Mesenchymal stem cell (in vitro differentiated cells and primary cell): Measurements from ENCODE around the gene QARS1.

Source experiments
- DNase-seq: peaks from one replicate; pipeline ENCODE4 v3.0.0-alpha.2; 2013
- H2AFZ ChIP-seq: one replicate; pipeline ENCODE4 v1.6.1; 2013; ENCODE audit warnings: low read depth, mild to moderate bottlenecking, control low read depth, inconsistent platforms, low read length, moderate library complexity
- H2AK5ac ChIP-seq: 2 replicates; pipeline ENCODE4 v1.6.1; 2013; ENCODE audit warnings: low read length, moderate library complexity, mild to moderate bottlenecking, inconsistent platforms; ENCODE audit not compliant: severe bottlenecking
- H2BK120ac ChIP-seq: one replicate; pipeline ENCODE4 v1.6.1; 2013; ENCODE audit warnings: low read depth, mild to moderate bottlenecking, inconsistent platforms, low read length, moderate library complexity
- H2BK12ac ChIP-seq, 2 experiments: one replicate each; pipeline ENCODE4 v1.6.1; 2013; ENCODE audit warnings: inconsistent platforms in 2 of 2, low read length in 2 of 2, mild to moderate bottlenecking in 2 of 2, moderate library complexity in 2 of 2, control low read depth in 1 of 2
- H2BK15ac ChIP-seq: one replicate; pipeline ENCODE4 v1.6.1; 2013; ENCODE audit warnings: mild to moderate bottlenecking, low read depth, inconsistent platforms; ENCODE audit not compliant: poor library complexity, severe bottlenecking
- H2BK5ac ChIP-seq: 2 replicates; pipeline ENCODE4 v1.6.1; 2013; ENCODE audit warnings: low read depth, mild to moderate bottlenecking, low read length, control low read depth, inconsistent platforms; ENCODE audit not compliant: poor library complexity, severe bottlenecking
- H3K14ac ChIP-seq, 2 experiments: one replicate each; pipeline ENCODE4 v1.6.1; 2013; ENCODE audit warnings: inconsistent platforms in 2 of 2, low read length in 2 of 2, control low read depth in 1 of 2, mild to moderate bottlenecking in 1 of 2, moderate library complexity in 1 of 2
- H3K18ac ChIP-seq, 2 experiments: one replicate each; pipeline ENCODE4 v1.6.1; 2013; ENCODE audit warnings: inconsistent platforms in 2 of 2, low read length in 2 of 2, control low read depth in 1 of 2, low read depth in 1 of 2, mild to moderate bottlenecking in 1 of 2
- H3K23ac ChIP-seq, 2 experiments: one replicate each; pipeline ENCODE4 v1.6.1; 2013; ENCODE audit warnings: inconsistent platforms in 2 of 2, low read length in 2 of 2, mild to moderate bottlenecking in 2 of 2, moderate library complexity in 2 of 2, control low read depth in 1 of 2
- H3K27ac ChIP-seq: 2 replicates; pipeline ENCODE4 v1.5.1; 2013; ENCODE audit warnings: mild to moderate bottlenecking, moderate library complexity, low read length, control low read depth, inconsistent platforms; ENCODE audit not compliant: poor library complexity, severe bottlenecking
- H3K27me3 ChIP-seq, 2 experiments: 2 replicates each; pipeline versions ENCODE4 v1.6.1 to v1.7.0; 2013; ENCODE audit warnings: low read length in 2 of 2, mild to moderate bottlenecking in 2 of 2, moderate library complexity in 2 of 2, control low read depth in 1 of 2, inconsistent platforms in 1 of 2; ENCODE audit not compliant: control insufficient read depth in 1 of 2, insufficient read depth in 1 of 2
- H3K36me3 ChIP-seq, 2 experiments: 2 replicates each; pipeline versions ENCODE4 v1.6.1 to v1.7.0; 2013; ENCODE audit warnings: low read length in 2 of 2, control low read depth in 1 of 2, inconsistent platforms in 1 of 2, low read depth in 1 of 2, mild to moderate bottlenecking in 1 of 2; ENCODE audit not compliant: insufficient read depth in 2 of 2, control insufficient read depth in 1 of 2
- H3K4ac ChIP-seq, 2 experiments: one replicate each; pipeline ENCODE4 v1.6.1; 2013; ENCODE audit warnings: inconsistent platforms in 2 of 2, low read length in 2 of 2, mild to moderate bottlenecking in 2 of 2, moderate library complexity in 2 of 2, control low read depth in 1 of 2, low read depth in 1 of 2
- H3K4me1 ChIP-seq: 2 replicates; pipeline ENCODE4 v1.6.1; 2013; ENCODE audit warnings: low read depth, low read length, control low read depth; ENCODE audit not compliant: control insufficient read depth, insufficient read depth
- H3K4me2 ChIP-seq: 2 replicates; pipeline ENCODE4 v1.6.1; 2013; ENCODE audit warnings: low read length, mild to moderate bottlenecking, inconsistent platforms; ENCODE audit not compliant: poor library complexity, severe bottlenecking
- H3K4me3 ChIP-seq, 2 experiments: 2 replicates each; pipeline versions ENCODE4 v1.5.1 to v1.7.0; 2013; ENCODE audit warnings: low read length in 2 of 2, mild to moderate bottlenecking in 2 of 2, control low read depth in 1 of 2, low read depth in 1 of 2; ENCODE audit not compliant: insufficient read depth in 1 of 2
- H3K79me1 ChIP-seq: replicated peaks from 2 replicates; pipeline ENCODE4 v1.6.1; 2013; ENCODE audit warnings: mild to moderate bottlenecking, control low read depth, low read length, inconsistent platforms; ENCODE audit not compliant: poor library complexity, severe bottlenecking
- H3K9ac ChIP-seq: 2 replicates; pipeline ENCODE4 v1.7.0; 2013; ENCODE audit warnings: mild to moderate bottlenecking, low read length, moderate library complexity
- H3K9me3 ChIP-seq: 2 replicates; pipeline ENCODE4 v1.7.0; 2013; ENCODE audit warnings: mild to moderate bottlenecking, low read length; ENCODE audit not compliant: control insufficient read depth
- H4K8ac ChIP-seq: one replicate; pipeline ENCODE4 v1.6.1; 2013; ENCODE audit warnings: inconsistent platforms, mild to moderate bottlenecking, low read length, moderate library complexity
- H4K91ac ChIP-seq: one replicate; pipeline ENCODE4 v1.6.1; 2013; ENCODE audit warnings: mild to moderate bottlenecking, low read length, inconsistent platforms
- WGBS: methylation state at CpG from one replicate; pipeline ENCODE4 v1.1.7; 2013; ENCODE audit warnings: mixed read lengths; 5-methylcytosine and 5-hydroxymethylcytosine counted together

The QARS1 gene

GRCh38 chr3:49111347-49111746 is 6.8 kb upstream of the QARS1 start:
- H2AK5ac ChIP-seq = no peak overlapping the region
- H3K9me3 ChIP-seq = no peaks in the 10 kb centered on the region
- H4K91ac ChIP-seq = no peak overlapping the region
- H3K4me2 ChIP-seq = no peak overlapping the region
- no peak overlapping the region for H3K9ac ChIP-seq
- peaks cover 39% of the 10 kb centered on the region for H3K79me1 ChIP-seq
- H3K4me3 ChIP-seq = no peak overlapping the region
- no peaks in the 10 kb centered on the region for H3K4me1 ChIP-seq
- no peak overlapping the region for H3K27ac ChIP-seq
- DNase-seq = no peak
- no peak overlapping the region for H3K14ac ChIP-seq
- no peak overlapping the region for H3K4ac ChIP-seq
- no peak overlapping the region for H4K8ac ChIP-seq
- no peak overlapping the region for H2BK120ac ChIP-seq
- H3K23ac ChIP-seq = no peak overlapping the region
- H2BK15ac ChIP-seq = no peak overlapping the region
- H3K27me3 ChIP-seq = no peaks in the 10 kb centered on the region
- H2BK12ac ChIP-seq = no peak overlapping the region
- WGBS = 96% methylated on average over 6 of the region's 6 CpGs
- H3K36me3 ChIP-seq = peaks cover 89 to 94% of the 10 kb centered on the region in 2 experiments
- no peak overlapping the region for H3K18ac ChIP-seq
- no peak overlapping the region for H2AFZ ChIP-seq
- no peak overlapping the region for H2BK5ac ChIP-seq

GRCh38 chr3:49110780-49111179 is 6.2 kb upstream of the QARS1 start:
- Histone ChIP-seq H2BK15ac (no peak overlapping the region), H3K18ac (no peak overlapping the region), H3K4me3 (no peak overlapping the region), H2BK5ac (no peak overlapping the region), H3K4ac (no peak overlapping the region), H3K79me1 (peaks cover 38% of the 10 kb centered on the region), H3K9ac (no peak overlapping the region), H3K27ac (no peak overlapping the region), H3K14ac (no peak overlapping the region), H2BK12ac (no peak overlapping the region), H4K8ac (no peak overlapping the region), H3K27me3 (no peaks in the 10 kb centered on the region), H3K4me1 (peaks cover 2% of the 10 kb centered on the region), H2AFZ (no peak overlapping the region), H3K4me2 (no peak overlapping the region), H3K9me3 (no peaks in the 10 kb centered on the region), H3K36me3 (peaks cover 84 to 93% of the 10 kb centered on the region in 2 experiments), H3K23ac (no peak overlapping the region), H2AK5ac (no peak overlapping the region), H2BK120ac (no peak overlapping the region), H4K91ac (no peak overlapping the region)
- DNase-seq = no peak
- WGBS = 92% methylated on average over 12 of the region's 13 CpGs

GRCh38 chr3:49108346-49108745 is 3.8 kb upstream of the QARS1 start:
- Histone ChIP-seq H3K4me2 (no peak overlapping the region), H2AFZ (no peak overlapping the region), H2BK15ac (no peak overlapping the region)

GRCh38 chr3:49104052-49104426 is 518 bp downstream of the QARS1 start:
- 11% methylated on average over 7 of the region's 8 CpGs for WGBS
- Histone ChIP-seq H4K91ac (peak overlapping the region; percentile 97), H3K23ac (no peak overlapping the region), H3K4me1 (peaks cover 17% of the 10 kb centered on the region), H2AK5ac (peak overlapping the region; percentile 41), H3K9ac (peak overlapping the region; percentile 94), H2BK12ac (no peak overlapping the region), H3K4ac (peak overlapping the region; percentile 57 to 97), H2BK120ac (peak overlapping the region; percentile 11), H3K27me3 (no peaks in the 10 kb centered on the region), H3K9me3 (no peaks in the 10 kb centered on the region), H2BK15ac (no peak overlapping the region), H3K18ac (peak overlapping the region; percentile 98 to 99), H3K4me2 (peak overlapping the region; percentile 86), H2AFZ (no peak overlapping the region), H3K36me3 (peaks cover 58 to 62% of the 10 kb centered on the region in 2 experiments), H3K4me3 (peak overlapping the region; percentile 91 to 100), H3K14ac (peak overlapping the region in 1 of 2 experiments; percentile 59), H3K79me1 (peaks cover 56% of the 10 kb centered on the region), H2BK5ac (no peak overlapping the region), H3K27ac (no peak overlapping the region), H4K8ac (peak overlapping the region; percentile 94)
- DNase-seq = no peak

More at GRCh38 chr3:49108346-49108745, 3.8 kb upstream of the QARS1 start:
- no peak overlapping the region for H4K8ac ChIP-seq
- DNase-seq = no peak
- no peak overlapping the region for H2BK12ac ChIP-seq
- H3K4me1 ChIP-seq = peaks cover 12% of the 10 kb centered on the region
- no peak overlapping the region for H3K14ac ChIP-seq
- H3K4me3 ChIP-seq = no peak overlapping the region
- H2BK120ac ChIP-seq = no peak overlapping the region
- no peak overlapping the region for H3K18ac ChIP-seq
- H3K23ac ChIP-seq = no peak overlapping the region
- peaks cover 32% of the 10 kb centered on the region for H3K79me1 ChIP-seq
- H2BK5ac ChIP-seq = no peak overlapping the region
- H2AK5ac ChIP-seq = no peak overlapping the region
- WGBS = 88% methylated on average over 14 of the region's 14 CpGs
- H4K91ac ChIP-seq = no peak overlapping the region
- H3K27ac ChIP-seq = no peak overlapping the region
- H3K9me3 ChIP-seq = no peaks in the 10 kb centered on the region
- H3K27me3 ChIP-seq = no peaks in the 10 kb centered on the region
- peaks cover 59 to 68% of the 10 kb centered on the region in 2 experiments for H3K36me3 ChIP-seq
- no peak overlapping the region for H3K9ac ChIP-seq
- no peak overlapping the region for H3K4ac ChIP-seq
